HG02973 (cell line): ENCODE measurements around the gene LRRK2.
"Not testable (repeated sequence)": the region's sequence is repeated elsewhere in the genome, so short reads cannot be mapped to it uniquely, and the experiment has no call there.

ENCODE experiments used
- ATAC-seq: cut with Tn5 transposase; IDR thresholded peaks from one replicate; pipeline ENCODE4 v1.9.1; 2021; ENCODE audit warnings: moderate library complexity; ENCODE audit not compliant: unreplicated experiment

Gene LRRK2

DNA sequence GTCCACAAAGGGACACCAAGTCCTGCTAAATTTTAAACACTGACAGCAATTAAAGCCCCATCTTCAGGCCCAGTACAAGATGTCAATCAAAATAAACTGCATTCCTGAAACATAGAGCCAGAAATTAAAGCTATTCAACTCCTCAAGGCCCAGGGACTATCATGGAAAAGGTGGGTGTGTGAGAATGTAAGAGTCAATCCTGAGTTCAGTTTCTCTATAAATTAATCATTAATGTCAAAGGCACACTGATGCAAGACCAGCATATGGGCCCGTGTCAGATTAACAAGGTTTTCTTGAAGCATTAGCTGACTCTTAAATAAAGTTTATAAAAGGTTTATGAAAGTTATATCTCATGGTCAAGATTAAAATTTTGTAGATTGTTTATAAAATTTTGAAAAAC lies 13.6 kb upstream of the LRRK2 start:
- ATAC-seq, result not testable (repeated sequence)

DNA sequence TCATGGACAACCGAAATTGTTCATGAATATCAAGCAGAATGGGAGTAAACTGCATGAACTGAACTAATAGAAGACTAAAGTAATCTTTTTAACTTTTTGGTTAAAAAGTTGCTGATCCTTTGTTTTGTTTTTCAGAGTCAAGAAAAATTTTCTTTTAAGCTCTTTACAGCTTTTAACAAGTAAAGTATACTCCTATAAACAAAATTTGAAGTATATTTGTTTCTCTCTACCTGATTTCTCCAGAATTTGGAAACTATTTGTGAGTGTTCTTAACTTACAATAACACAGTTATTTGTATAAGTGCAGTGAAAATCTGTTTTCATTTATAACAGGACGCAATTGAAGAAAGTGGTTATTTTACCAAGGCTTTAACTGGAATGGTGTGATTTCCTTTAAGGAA lies 12.2 kb upstream of the LRRK2 start:
- ATAC-seq, result no peak

DNA sequence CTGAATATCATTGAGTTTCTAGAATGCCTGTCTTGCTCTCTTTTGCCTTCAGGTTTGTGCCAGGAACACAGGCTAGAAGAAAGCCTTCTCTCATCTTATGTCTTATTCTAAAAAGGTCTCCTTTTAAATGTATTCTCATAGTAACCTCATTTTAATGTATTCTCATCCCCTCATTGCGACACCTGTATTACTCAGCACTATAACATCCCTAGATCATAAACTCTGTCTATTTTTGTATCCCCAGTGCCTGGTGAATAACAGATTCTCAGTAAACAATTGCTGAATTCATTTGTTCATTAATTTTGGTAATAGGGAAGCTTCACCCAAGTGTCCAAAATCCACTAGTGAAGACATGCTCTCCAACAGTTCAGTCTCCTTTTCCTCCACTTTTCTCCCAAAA lies 8.8 kb upstream of the LRRK2 start:
- ATAC-seq, result no peak

- ATAC-seq, result no peak
Measured at GRCh38 chr12:40216516-40217288, 8.1 kb upstream of the LRRK2 start.

GRCh38 chr12:40219760-40220159 lies 5.0 kb upstream of the LRRK2 start:
- no peak for ATAC-seq

DNA sequence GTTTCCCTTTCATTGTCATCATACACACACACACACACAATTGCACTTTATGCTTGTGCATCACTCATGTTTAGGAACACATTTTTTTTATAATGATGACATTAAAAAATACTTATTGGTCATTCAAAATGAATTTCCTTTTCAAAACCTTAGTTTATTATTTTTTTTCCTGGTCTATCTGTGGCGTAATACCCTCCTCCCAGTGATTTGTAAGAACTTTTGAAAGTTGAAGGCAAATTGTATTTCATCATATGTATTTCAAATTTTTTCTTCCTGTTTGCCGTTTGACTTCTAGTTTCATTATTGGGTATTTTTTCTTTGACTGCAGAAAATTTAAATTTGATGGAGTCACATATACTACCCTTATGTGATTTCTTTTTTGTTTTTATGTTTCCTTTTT lies 2.5 kb upstream of the LRRK2 start:
- no peak for ATAC-seq

DNA sequence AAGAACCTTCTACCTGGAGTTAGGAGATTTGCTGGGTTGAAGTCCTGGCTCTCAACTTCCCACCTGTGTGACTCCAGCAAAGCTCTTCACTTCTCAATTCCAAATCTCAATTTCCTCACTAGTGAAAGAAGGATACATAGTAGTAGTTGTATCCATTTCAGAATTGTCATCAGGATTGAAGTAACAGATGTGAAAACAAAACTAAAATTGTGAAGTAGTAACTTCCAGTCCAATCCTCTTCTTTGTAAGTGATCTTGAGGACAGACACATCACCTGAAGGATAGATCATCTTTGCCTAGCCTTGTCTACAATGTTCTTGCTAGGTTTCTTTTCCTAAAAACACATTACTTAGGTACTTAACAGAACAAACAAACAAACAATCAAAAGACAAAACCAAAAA lies 1.2 kb upstream of the LRRK2 start:
- ATAC-seq, result no peak

- ATAC-seq, result no peak
Measured at GRCh38 chr12:40225337-40225983, 663 bp downstream of the LRRK2 start.

DNA sequence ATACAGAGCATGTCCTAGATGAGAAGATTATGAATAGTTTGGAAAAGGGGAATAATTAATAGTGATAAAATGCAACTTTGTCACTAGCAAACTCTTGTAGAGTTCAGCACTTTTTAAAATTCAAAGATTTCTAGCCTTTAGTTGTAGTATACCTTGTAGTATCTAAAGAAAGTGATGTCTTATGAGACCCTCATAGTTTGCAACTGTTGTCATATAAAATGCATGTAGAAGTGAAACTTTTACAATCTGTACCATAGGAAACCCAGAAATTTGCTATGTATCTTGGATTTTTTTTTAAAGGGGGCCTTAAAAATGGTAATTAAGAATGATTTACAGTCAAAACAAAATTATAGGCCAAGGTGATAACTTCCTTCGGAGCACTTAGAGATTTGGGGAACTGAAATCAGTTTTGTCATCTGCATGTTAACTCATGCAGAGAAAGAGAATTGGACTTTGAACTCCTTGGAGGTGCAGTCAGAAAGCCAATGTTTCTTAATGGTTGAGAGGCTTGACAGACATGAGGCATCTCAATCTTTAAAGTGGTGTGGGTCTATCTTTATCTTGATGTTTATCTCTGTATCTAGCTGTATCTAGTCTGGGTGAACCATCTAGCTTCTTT lies 1.3 kb downstream of the LRRK2 start:
- ATAC-seq, result peak; percentile 55

DNA sequence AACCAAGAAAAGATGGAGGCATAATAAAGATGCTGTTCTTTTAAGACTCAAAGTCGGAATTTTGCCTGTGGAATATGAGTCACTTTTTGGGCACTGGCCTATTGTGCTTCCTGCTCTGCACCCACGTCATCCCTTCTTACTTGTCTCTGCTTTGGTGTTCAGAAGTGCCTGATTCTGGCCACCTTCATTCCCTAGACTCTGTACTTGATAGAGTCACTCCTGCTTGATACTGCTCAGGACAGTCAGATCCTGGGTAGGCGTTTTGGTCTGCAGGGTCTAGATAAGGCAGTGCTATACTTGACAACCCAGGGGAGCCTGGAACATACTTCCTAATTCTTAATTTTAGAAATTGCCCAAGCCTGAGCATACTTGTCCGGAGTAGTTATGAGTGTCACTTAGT lies 1.9 kb downstream of the LRRK2 start:
- ATAC-seq, result no peak

- ATAC-seq, result no peak
Measured at GRCh38 chr12:40227447-40227846, 2.6 kb downstream of the LRRK2 start.

- no peak for ATAC-seq
Measured at GRCh38 chr12:40228727-40229126, 3.9 kb downstream of the LRRK2 start.

DNA sequence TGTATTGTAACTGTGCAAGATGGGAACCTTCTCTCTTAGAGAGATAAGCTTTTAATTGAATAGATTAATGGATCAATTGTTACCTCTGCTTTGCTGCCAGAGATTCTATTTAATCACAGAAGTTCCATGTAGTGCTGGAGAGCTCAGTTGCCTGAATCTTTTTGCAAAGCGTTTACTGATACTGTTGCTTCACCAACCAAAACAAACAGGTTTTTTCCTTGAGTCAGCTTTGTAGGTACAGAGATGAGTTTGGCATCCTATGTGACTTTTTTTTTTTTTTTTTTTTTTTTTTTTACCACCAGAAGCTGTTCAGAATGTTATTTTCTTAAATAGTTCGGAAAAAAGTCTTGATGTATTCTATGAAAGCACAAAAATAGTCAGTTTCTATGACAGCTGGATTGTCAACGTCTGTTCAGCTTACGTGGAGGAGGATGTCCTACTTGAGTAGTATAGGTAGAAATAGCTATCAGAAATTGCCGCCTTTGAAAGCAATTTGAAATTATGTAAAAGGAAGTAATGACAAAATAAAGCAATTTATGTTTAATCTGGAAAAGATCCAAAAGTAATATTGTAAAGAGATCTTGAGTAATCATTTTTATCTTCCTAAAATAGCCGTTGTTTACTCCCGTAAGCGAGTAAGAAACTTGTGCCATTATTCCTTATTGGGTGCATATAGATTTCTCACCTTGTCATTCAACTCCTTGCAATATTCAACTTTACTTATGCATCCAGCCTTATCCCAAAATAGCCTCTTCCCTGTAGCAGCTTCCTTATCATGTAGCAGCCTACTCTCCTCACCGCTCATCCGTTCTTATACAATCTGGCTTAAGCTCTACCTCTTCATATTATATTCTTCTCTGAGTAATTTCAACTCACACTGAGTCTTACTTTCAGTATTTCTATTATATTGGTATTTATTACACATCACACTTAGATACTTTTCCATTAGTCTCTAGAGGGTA lies 5.2 kb downstream of the LRRK2 start:
- no peak for ATAC-seq

DNA sequence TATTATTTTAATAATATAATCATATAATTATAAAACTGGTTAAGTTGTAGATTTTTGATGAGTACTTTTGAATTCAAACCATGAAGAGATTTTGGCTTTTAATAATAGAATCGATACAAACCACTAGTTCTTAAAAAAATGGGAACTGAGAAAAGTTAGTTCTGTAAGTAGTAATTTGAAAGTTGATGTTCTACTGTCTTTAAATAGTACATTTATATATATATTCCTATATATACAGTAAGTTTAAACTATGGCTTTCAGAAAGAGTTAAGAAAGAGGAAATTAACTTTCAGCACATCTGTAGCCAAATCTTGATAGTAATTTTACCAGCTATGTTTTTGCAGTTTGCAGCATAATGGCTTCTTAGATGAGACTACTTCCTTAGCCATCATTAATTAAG lies 7.8 kb downstream of the LRRK2 start:
- ATAC-seq, result no peak

DNA sequence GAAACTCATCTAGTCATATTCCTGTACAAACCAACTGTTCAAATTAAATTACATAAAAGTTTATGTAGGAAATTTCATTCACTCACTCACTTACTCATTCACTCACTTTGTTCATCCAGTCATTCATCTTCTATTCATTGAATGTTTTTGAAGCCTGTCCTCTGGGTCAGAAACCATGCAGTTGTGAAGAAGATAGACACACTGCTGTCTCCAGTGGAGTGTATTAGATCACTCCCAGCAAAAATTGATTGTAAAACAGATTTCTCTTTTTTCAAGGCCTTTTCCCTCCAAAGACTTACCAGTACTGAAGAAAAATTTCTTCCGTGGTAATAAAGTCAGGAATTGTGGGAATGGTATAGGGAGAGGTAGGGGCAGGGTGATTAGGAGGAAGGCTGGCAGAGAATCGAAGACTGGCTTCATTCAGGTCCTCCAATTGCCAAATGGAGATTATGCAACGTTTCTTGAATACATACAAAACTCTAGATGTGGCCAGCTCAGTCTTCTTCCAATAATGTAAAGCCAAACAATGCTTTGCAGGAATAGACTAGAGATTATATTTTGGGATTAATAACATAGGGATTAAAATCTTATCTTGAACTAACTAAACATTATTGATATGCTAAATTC lies 9.1 kb downstream of the LRRK2 start:
- ATAC-seq, result no peak

DNA sequence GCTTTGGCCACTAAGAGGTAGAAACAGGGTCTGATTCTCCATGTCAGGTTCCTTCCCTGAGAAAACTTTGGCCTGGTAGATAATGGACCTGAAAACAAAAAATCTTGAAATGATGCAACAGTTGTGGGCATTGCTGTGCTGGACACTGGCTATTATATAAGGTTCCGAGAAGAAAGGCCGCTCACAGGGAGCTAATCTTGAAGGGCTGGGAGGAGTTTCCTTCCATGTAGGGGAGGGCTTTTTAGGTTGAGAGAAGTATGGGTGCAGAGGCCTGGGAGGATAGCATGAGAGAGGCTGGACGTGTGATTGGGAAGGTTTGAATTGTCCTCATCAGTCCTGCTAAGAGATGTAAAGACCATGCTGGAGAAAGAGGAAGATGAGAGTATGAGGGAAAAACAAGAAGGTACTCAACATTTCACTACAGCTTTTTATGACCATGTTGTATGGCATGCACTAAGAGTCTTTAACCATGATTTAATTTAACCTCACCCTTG lies 11.6 kb downstream of the LRRK2 start:
- ATAC-seq, result no peak

DNA sequence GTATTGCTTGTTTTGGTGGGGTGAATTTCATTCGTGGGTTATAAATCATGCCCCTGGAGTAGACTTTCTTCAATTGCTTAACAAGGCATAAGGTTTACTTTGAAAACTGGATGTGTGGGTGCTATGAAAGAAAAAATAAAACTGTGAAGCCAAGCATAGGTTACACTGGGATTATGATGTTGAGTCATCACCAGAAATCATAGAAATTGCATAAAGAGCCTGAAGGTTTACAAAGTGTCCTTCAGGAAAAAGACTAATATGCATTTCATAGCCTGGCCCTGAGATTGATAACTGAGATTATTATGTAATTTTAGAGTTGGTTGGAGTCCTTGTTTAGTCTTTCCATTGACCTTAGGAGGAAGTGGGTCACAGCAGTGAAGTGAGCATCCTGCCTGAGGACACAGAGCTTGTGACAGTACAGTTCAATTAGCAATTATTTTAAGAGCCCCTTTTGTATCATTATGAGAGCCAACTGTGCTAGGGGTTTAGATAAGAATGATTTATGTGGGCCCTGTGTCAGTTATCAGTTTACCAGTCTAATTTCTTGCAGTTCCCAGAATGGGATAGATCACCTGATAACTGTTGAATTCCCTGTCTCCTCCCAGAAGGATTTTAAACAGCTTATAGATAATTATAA lies 13.6 kb downstream of the LRRK2 start:
- peak; percentile 50 for ATAC-seq

DNA sequence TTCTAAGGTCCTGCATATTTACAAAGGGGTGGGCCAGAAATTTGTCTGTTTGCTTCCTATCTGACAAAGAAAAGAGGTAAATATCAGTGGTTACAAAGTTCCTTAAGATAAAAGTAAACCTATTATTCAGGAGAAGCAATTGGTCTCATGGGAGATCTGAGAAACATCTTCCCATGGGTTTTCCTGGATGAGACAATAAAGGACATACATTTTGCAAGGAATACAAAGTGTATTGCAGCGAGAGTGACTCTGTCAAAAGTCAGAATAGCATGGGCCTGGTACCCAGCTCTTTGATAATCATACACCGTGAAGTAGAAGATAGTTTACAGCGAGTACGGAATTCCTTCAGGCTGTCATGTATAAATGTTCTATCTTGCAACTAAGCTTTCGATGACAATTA lies 14.2 kb downstream of the LRRK2 start:
- ATAC-seq, result no peak

GRCh38 chr12:40240779-40241178 lies 16.0 kb downstream of the LRRK2 start:
- ATAC-seq, result no peak

- no peak for ATAC-seq
Measured at GRCh38 chr12:40241741-40242140, 16.9 kb downstream of the LRRK2 start.
